ENCODE measurements around the gene PRRG2.

DNA sequence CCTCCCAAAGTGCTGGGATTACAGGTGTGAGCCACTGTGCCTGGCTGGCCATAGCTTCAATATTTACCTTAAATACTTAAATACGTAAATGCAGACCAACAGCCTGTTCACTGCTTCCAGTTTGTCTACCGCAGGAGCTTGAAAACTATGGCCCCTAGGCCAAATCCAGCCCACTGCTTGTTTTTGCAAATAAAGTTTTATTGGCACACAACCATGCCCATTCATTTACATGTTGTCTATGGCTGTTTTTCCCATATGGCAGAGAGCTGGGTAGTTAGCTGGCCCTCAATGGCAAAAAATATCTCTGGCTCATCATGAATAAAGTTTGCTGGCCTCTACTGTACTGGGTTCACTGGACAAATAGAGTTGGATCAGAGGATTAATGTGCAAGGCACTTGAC lies 21.7 kb downstream of the PRRG2 start:
- no peak for TF ChIP-seq EZH2 (IDR thresholded peaks at IDR 0.05; ENCODE audit: borderline replicate concordance, low read length)
- TF ChIP-seq, protein P1, sequence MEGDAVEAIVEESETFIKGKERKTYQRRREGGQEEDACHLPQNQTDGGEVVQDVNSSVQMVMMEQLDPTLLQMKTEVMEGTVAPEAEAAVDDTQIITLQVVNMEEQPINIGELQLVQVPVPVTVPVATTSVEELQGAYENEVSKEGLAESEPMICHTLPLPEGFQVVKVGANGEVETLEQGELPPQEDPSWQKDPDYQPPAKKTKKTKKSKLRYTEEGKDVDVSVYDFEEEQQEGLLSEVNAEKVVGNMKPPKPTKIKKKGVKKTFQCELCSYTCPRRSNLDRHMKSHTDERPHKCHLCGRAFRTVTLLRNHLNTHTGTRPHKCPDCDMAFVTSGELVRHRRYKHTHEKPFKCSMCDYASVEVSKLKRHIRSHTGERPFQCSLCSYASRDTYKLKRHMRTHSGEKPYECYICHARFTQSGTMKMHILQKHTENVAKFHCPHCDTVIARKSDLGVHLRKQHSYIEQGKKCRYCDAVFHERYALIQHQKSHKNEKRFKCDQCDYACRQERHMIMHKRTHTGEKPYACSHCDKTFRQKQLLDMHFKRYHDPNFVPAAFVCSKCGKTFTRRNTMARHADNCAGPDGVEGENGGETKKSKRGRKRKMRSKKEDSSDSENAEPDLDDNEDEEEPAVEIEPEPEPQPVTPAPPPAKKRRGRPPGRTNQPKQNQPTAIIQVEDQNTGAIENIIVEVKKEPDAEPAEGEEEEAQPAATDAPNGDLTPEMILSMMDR (conservative IDR thresholded peaks at IDR 0.05 in 1 of 2, IDR thresholded peaks at IDR 0.05 in 1 of 2; ENCODE audit: extremely low read depth in 1 of 2, insufficient read depth in 1 of 2, low read depth in 1 of 2, low read length in 2 of 2) = no peak

All from mammary epithelial cell (primary cell).